Stimulated activated CD4-positive, alpha-beta T cell treated with anti-CD3 and anti-CD28 coated beads, Interleukin-4, amount 100 ng/mL, for 4 hours (primary cell): ENCODE measurements around the gene PLXNA4.

Experiments used
- DNase-seq, 2 experiments: peaks; one replicate each; pipeline ENCODE4 v3.0.0-alpha.2; 2020

Gene PLXNA4

DNA sequence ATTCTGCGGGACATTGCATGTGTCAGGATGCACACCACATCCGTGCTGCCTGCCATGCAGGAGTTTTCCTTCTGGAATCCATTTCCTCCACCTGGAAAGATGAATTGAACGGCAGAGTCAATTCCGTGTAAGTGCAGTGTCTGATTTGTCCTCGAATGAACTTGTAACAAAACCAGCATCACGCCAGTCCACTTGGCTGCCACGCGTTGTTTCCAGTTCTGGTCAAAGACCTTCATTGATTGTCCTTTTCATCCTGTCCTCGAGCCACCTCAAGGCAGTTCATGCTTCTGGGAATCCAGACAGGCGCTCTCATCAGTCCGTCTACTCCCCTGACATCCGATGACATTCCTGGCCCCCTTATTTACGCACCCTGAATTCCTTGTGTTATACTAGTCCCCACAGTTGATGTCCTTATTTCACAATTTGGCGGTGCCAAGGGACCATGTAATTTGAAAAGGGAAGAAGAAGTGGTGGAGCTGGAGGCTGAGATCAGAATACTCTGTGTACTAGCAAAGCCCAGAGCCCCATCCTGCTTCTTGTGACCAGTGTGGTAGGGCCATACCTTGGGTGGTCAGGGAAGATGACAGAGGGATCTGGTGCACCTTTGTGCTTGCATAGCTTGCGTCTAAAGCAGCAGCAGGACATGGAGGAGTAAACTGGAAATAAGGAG lies 502.2 kb downstream of the PLXNA4 start:
- no peak for DNase-seq
